ENCODE data around the gene PLSCR3.

PLSCR3 gene

DNA sequence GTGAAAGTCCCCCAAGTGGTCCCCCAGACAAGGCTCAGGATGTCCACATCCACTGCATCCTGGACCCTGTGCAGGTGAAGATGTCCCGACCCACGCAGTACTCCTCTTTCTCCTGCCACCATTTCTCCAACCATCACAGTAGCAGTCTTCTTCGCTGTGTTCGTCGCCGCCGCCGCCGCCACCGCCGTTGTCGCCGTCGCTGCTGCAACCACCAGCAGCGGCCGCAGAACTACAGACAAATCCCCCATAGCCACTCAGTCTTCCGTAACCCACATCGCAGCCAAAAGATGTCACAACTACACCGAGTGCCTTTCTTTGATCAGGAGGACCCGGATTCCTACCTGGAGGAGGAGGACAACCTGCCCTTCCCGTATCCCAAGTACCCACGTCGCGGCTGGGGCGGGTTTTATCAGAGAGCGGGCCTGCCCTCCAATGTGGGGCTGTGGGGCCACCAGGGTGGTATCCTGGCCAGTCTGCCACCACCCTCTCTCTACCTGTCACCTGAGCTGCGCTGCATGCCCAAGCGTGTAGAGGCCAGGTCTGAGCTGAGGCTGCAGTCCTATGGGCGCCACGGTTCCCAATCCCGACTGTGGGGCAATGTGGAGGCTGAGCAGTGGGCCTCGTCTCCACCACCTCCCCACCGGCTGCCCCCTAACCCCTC, 32.0 kb upstream of the PLSCR3 start:
- no peak for DNase-seq

DNA sequence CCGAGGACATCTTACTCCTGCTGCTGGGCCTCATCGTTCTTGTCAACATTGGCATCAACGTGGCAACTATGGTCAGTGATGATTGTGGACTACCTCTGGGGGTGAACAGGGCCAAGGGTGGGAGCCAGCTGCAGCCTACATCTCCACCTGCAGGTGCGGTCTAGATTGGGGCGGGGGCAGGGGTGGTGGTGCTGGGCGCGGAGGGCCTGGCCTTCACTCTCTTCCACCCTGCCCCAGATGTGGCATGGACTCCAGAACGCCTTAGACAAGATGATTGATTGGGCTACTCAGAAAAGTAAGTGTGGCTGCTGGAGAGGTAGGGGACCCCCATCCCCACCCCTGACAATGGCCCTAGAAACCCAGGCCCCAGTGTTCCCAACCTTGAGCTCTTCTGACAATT, 31.4 kb upstream of the PLSCR3 start:
- DNase-seq, result no peak

DNA sequence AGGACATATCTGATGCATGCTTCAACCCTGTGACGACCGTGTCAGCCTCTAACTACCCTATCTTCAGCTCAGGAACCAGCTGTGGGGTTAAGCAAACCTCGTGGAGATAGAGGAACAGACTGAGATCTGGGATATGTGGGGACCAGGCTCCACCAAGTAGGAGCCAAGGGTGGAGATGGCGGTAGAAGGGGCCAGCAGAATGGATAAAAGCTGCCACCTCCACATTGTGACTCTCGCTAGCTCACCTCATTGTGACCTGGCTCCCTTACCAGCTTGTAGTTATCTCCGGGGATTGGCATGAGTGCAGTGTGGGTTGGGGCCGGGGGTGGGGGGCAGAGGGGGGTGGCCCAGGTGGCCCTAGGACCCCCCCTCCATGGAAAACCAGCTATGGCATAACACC, 31.0 kb upstream of the PLSCR3 start, which contains the start of gene SPEM2:
TSS of gene SPEM2 (plus strand) at position 301 of the 400 bp plus-strand sequence. CDS start at position 374, 73 bp downstream.
- no peak for DNase-seq

DNA sequence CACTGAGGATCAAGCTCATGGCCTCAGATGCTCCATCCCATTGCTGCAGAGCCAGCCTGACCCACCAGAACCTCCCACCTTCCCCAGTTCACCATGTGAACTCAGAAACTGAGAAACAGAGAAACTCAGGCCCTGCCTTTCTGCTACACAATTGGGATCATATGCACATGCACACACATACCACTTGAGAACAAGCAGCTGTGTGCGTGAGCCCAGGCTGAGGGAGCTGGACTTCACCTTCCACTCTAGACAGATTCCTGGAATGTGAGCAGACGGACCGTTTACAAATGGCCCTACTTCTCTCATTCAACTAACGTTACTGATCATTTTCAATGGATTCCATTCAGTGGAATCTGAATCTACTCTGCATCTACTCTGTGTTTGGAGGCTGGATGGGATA, 29.4 kb upstream of the PLSCR3 start:
- DNase-seq, result no peak

DNA sequence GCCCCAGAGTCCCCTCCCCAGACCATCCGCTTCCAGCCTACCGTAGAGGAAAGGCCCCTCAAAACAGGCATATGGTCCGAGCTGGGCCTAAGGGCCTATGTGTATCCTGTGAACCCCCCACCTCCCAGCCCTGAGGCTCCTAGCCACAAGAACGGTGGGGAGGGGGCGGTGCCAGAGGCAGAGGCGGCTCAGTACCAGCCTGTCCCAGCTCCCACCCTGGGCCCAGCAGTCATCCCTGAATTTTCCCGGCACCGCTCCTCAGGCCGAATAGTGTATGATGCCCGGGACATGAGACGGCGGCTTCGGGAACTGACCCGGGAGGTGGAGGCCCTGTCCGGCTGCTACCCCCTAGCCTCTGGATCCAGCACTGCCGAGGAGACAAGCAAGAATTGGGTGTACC, 26.9 kb upstream of the PLSCR3 start:
- no peak for DNase-seq

DNA sequence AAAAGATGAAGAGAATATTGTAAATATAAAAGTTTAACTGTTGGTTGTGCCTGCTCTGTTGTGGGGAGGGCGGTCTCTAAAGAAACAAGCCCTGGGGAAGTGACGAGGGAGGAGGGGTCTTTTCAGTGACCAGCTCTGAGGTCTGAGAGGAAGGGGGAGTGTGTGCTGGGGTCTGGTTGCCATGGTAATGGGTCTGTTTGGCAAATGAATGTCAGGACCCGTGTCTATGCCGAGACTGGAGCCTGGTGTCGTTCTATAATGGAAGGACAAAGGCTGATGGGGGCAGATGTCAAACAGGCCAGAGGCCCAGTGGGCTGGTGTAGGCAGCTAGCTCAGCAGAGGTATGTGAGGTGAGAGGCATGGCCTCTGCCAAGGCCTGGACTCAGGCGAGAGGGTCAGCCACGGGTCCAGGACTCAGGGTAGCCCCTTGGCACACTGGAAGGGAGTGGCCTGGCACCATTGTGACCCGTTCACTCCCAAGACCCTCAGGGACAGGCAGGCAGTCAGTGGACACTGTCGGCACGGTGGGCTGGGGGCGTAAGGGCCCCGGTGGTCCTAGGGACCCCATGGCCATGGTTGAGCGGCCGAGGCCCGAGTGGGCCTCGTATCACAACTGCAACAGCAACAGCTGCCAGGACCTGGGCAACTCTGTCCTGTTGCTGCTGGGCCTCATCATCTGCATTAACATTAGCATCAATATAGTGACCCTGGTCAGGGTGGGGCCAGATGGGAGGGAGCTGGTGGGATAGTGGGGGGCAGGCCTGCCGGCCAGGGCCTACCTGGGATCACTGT, 25.7 kb upstream of the PLSCR3 start, which contains the start of gene SPEM1:
TSS of gene SPEM1 (plus strand) at position 506 of the 792 bp plus-strand sequence. CDS start at position 567, 61 bp downstream.
- no peak for DNase-seq

DNA sequence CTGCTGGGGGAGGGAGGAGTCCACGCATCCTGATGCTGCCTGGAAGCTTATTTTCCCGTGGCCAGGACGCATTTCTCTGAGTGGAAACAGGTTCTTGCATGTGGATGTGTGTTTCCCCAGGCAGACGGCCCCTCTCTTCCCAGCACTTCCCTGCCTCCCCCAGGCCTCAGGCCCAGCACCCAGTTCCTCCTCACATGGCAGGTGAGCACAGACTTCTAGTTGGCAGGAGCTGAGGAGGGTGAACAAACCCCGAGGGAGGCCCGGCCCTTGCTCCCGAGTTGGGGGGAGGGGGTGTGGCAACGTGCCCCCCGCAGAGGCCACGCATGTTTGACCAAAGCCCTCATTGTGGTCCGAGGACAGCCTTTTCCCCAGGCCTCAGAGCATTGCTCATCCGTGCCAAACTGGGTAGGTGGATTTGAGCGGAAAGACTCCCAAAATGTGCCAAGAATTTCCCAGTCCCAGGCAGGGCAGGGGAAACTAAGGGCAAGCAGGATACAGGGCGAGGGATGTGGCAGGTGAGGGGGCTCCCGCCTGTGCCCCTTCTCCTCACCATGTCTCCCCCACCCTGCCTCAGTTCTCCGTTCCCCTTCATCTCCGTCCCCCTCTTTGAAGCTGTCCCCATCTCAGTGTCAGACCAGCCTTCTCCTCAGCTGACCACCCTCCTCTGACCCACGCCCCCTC, 24.3 kb upstream of the PLSCR3 start:
- no peak for DNase-seq

DNA sequence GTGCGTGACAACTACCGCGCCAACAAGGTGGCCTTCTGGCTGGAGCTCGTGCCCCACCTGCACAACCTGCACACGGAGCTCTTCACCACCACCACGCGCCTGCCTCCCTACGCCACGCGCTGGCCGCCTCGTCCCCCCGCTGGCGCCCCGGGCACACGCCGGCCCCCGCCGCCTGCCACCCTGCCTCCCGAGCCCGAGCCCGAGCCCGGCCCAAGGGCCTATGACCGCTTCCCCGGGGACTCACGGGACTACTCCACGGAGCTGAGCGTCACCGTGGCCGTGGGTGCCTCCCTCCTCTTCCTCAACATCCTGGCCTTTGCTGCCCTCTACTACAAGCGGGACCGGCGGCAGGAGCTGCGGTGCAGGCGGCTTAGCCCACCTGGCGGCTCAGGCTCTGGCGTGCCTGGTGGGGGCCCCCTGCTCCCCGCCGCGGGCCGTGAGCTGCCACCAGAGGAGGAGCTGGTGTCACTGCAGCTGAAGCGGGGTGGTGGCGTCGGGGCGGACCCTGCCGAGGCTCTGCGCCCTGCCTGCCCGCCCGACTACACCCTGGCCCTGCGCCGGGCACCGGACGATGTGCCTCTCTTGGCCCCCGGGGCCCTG, 22.8 kb upstream of the PLSCR3 start:
- DNase-seq, result no peak

DNA sequence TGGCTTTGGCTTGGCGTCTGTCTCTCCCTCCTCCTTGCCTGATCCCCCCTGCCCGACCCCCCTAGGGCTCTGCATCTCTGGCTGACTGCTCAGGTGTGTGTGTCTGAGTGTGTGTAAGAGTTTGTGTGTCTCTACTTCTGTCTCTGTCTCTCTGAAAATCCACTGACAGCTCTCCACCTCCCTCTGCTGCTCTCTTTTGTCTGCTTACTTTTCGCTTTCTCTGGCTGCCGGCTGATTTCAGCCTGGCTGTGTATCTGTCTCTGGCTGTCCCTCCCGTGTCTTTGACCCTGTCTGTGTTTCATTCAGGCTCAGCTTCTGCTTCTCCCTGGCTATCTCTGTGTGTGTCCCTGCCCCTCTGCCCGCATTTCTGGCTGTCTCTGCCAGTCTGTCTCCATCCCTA, 22.0 kb upstream of the PLSCR3 start:
- no peak for DNase-seq

DNA sequence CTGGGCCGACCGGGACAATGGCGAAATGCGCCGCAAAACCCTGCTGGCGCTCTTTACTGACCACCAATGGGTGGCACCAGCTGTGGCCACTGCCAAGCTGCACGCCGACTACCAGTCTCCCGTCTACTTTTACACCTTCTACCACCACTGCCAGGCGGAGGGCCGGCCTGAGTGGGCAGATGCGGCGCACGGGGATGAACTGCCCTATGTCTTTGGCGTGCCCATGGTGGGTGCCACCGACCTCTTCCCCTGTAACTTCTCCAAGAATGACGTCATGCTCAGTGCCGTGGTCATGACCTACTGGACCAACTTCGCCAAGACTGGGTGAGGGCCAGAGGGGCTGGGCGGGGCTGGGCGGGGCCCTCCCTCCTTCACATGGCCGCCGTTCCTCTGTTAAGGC, 21.5 kb upstream of the PLSCR3 start:
- DNase-seq, result no peak

DNA sequence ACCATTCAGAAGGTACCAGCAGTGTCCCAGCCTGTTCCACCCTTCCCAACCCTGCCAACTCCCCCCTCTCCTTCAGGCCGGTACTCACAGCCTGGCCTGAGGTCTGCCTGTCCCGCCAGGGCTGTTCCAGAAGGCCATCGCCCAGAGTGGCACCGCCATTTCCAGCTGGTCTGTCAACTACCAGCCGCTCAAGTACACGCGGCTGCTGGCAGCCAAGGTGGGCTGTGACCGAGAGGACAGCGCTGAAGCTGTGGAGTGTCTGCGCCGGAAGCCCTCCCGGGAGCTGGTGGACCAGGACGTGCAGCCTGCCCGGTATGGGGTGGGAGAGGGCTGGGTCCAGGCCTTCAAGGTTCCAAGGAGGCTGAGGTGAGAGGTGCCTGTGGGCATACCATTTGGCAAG, 20.5 kb upstream of the PLSCR3 start:
- DNase-seq, result no peak

DNA sequence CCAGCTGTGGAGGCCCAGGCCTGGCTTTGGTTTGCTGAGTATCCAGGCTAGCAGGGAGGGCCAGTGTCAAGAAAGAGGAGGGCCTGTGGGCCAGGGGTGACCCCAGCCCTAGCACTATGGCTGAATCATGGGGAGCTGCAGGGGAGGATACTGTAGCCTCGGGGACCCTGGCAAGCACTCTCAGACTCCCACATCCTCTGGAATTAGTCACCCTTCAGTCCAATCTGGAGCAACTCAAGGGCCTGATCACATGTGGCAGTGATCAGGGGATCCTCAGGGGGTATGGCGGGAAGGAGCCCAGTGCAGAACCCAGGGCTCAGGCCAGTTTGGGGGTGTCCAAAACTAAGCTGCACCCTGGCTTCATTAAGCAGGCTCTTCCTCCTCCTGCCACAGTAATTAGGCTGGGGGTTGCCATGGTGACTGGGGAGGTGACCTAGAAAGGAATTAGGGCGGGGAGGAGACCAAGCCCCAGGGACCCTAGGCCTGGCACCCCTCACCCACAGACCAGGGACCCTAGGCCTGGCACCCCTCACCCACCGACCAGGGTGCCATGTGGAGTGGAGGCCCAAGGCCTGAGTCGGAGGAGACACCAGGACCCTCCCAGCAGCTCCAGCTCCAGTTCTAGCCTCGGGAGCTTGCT, 19.1 kb upstream of the PLSCR3 start:
- DNase-seq, result no peak

DNA sequence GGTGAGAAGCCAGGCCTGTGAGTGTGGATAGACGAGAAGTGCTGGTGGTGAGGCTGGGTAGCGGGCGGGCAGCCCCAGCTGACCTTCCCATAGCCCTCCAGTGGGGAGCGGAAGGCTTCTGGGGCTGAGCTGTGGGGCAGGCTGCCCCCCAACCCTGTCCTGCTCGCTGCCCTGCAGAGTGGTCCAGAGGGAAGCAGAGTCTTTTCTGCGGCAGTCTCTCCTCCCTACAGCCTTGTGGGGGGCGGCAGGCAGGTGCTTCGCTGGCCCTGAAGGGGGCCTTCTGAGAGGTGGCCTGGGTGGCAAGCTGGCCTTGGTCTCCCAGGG, 17.1 kb upstream of the PLSCR3 start:
- DNase-seq, result no peak

DNA sequence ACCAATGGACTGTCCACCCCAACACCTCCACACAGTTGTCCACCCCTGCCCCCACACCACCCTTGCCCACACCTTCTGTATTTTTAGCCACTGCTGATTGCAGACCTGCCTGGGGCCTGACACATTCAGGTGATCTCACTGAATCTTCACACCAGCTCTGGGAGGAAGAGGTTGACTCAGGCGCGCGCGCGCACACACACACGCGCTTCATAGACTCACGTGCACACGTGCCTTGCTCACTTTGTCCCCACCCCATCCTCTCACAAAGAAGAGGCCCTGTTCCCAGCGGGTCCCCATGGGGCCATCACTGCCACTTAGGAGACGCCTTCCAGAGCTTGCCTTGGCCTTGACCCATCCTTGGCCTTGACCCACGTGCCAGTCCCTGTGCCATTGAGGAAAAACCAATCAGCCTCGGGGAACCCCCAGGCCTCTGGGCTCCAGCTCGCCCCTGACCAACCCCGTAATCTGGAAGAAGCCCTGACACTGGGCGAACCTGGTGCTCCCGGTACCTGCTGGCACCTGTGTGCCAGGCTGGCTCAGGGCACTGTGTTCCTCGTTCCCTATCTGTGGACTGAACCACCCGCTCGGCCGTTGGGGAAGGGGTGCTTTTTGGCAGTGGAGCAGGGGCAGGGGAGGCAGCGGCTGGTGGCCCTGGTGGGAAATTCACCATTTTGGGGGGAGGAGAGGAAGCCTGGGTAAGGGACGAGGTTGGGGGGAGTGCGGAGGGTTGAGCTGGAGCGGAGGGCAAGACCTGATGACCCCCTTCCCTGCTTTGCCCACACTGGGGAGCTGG, 16.5 kb upstream of the PLSCR3 start:
- DNase-seq, result no peak

DNA sequence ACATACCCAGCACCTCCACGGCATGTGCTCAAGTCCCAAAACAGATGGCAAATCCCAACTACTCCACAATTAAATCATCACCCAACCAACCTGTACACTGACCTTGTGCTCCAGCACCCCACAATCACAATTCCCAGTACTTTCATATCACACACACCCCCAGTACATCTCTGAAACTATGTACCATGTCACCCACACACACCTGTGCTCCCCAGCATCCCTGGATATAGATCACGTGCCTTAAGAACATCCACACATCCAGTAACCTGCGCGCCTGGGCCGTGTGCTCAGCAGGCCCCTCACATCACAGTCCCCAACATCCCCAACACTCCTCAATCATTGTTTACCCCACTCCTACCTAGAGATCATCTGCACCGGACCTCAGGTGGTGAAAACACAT, 15.4 kb upstream of the PLSCR3 start:
- no peak for DNase-seq

DNA sequence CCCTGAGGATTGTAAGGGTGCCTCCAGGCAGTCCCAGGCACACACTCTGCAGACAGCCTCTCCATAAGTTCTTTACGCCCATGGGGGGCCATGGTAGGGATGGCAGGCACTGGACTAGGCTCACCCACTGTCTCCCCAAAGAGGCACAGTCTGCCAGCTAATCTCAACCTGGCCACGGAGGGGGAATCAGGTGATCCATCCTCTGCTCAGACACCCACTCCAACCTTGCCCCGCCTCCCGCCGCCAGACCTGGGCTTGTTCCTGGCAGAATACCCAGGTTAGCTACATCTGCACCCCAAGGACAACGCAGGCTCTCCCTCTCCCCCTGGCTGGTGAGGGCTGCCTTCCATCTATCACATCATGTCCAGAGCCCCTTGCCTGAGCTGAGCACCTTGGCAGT, 14.5 kb upstream of the PLSCR3 start:
- DNase-seq, result no peak

DNA sequence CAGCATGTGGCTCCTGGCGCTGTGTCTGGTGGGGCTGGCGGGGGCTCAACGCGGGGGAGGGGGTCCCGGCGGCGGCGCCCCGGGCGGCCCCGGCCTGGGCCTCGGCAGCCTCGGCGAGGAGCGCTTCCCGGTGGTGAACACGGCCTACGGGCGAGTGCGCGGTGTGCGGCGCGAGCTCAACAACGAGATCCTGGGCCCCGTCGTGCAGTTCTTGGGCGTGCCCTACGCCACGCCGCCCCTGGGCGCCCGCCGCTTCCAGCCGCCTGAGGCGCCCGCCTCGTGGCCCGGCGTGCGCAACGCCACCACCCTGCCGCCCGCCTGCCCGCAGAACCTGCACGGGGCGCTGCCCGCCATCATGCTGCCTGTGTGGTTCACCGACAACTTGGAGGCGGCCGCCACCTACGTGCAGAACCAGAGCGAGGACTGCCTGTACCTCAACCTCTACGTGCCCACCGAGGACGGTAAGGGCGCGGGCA, 14.0 kb upstream of the PLSCR3 start:
- DNase-seq, result no peak

DNA sequence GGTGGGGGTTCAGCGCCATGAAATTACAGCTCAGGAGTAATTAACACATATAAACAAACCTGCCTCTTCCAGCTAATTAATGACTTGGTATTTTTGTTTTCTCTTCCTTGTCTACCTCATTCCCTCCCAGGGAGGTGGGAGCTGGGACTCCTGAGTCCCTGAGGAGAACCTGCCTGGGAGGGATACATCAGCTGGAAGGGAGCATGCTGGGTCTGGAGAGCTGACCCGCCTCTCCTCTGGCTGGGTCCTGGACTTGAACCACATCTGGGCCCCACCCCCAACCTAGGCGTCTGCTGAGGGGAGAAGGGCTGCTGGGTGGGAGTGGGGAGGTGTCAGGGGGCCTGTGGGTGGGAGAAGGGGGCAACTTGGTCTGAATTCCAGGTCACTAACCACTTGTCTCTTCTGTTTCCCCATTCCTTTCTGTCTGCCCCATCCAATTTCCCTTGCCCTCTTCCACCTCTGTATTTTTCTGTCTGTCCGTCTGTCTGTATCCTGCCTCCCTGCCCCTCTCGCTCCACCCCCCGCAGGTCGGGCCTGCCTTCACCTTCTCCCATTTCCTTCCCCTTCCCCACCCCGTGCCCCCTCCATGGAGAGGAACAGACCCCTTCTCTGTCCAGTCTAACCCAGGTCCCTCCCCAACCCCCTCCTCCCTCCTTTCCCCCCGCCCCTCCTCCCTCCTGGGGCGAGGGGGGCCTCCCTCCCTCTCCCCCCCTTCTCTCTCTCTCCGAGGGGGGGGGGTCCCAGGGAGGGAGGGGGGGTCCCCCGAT, 13.3 kb upstream of the PLSCR3 start, which contains the start of gene NLGN2:
TSS of gene NLGN2 (plus strand) at position 361 of the 767 bp plus-strand sequence. CDS start 411 bp downstream, outside the sequence.
- DNase-seq, result no peak

DNA sequence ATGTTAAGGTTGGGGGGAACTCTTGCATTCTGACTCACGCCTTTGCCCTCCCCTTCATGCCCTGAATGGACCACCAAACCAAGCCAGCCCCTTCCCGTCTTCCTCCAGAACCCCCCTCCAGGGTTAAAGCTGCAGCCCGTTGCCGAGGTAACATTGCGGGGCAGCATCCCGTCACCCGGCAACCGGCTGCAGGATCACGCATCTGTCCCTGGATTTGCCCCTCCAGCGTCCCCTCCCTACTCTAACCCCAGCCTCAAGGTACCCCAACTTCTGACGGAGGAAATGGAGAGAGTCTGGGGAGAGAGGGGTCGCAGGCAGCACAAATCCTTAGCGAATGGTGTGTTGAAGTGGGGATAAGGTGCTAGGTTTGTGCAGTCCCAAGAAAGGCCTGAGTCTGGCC, 12.8 kb upstream of the PLSCR3 start:
- no peak for DNase-seq

DNA sequence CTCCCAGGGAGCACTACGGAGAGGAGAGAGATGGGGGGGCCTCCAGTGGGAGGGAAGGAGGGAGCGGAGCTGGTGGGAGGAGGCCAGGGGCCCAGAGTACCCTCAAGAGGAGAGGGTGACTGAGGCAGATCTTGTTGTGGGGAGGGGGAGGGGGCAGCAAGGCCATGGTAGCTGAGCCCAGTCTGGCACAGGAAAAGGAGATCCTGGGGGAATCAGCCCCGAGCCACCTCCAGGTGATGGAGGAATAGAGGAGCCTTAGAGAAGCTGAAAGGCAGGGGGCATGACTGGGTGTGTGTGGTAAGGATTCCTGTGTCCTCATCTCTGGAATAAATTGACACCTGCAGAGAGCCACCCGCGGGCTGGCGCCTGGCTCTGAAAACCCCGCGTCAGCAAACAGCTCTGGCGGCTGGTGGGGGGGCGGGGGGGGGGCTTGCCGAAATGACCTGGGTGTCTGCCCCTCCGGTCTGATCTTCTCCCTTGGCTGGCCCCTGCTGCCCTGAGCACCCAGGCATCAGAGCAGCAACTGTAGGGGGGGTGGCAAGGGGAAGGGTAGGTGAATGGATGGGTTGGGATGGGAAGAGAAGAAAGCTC, 12.0 kb upstream of the PLSCR3 start:
- DNase-seq, result no peak
